ENCODE measurements around the gene ABCA13.

Gene ABCA13

GRCh38 chr7:48300301-48300700 is 129.0 kb downstream of the ABCA13 start:
- no peak for DNase-seq

DNA sequence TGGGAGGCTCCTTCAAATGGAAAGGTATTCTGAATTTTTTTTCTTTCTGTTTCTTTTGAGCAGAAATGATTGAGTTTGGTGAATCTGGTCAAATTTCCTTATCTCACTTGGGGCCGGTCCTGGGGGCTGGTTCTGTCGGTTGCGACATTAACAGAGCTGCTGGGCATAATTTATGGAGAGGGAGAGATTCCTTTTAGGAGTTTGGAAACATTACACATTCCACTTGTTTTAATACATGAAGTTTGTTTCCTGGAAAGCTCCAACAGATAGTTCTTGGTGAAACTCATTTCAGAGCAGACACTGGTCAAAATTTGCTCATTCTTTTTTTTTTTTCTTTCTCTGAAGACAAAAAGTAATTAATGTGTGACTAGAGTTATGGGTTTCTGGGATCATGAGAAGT is 129.9 kb downstream of the ABCA13 start:
- DNase-seq = no peak

DNA sequence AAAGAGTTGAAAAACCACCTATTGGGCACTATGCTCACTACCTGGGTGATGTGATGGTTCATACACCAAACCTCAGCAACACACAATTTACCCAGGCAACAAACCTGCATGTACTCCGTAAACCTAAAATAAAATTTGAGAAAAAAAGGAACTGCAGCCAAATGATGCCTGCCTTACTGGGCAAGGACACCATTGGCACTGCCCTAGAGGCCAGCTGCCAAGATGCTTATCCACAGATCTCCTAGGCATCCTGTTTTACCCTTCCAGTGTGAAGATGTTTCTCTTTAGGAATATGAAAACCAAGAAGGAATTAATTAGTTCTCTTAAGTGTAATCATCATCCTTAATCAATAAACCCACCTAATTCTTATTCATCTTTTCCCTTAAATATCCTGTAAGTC is 133.4 kb downstream of the ABCA13 start:
- no peak for DNase-seq

DNA sequence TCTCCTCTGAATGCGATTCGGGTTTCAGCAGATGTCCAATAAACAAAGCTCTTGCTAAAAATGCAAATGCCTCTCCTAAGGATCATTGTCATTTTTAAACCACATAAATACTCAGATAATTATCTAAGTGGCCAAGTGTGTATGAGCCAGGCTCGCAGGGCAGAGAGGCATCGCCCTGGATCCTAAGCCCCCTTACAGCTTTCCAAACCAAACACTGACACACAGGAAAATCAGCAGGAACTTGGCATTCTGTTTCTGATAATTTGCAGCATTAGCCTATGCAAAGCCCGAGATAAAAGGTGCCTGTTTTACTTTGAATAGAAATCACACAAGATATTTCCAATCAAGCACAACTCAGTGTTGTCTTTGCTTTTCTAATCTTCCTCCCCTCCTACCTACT is 134.4 kb downstream of the ABCA13 start:
- no peak for DNase-seq

DNA sequence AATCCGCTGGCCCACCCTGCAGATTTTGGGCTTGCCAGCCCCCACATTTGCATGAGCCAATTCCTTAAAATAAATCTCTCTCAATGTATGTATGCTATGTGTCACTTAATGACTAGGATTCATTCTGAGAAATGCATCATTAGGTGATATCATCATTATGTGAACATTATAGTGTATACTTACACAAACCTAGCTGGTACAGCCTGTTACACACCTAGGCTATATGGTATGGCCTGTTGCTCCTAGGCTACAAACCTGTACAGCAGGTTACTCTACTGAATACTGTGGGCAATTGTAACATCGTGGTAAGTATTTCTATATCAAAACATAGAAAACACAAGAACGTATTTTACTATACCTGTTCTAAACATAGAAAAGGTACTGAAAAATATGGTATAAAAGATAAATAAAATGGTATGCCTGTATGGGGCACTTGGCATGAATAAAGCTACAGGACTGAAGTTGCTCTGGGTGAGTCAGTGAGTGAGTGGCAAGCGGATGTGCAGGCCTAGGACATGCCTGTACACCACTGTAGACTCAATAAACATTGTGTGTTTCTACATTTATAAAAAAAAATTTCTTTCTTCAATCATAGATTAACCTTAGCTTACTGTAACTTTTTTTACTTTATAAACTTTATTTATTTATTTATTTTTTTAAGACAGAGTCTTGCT is 135.9 kb downstream of the ABCA13 start:
- no peak for DNase-seq

DNA sequence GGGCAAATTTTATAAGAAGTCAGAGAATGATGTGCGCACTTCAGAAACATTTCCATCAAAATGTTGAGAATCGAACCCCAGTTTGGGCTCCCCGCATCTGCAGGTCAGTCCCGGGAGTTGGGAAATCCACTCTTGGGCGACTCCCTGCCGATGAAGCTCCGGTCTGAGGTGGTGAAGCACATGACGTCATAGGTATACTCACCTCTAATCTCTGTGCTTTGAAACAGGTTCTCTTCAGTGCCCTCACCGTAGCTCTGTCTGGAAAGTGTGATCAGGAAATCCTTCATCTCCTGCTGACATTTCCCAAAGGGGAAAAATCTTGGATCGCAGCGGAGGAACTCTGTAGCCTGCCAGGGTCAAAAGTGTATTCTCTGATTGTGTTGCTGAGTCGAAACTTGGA is 138.5 kb downstream of the ABCA13 start:
- no peak for DNase-seq

DNA sequence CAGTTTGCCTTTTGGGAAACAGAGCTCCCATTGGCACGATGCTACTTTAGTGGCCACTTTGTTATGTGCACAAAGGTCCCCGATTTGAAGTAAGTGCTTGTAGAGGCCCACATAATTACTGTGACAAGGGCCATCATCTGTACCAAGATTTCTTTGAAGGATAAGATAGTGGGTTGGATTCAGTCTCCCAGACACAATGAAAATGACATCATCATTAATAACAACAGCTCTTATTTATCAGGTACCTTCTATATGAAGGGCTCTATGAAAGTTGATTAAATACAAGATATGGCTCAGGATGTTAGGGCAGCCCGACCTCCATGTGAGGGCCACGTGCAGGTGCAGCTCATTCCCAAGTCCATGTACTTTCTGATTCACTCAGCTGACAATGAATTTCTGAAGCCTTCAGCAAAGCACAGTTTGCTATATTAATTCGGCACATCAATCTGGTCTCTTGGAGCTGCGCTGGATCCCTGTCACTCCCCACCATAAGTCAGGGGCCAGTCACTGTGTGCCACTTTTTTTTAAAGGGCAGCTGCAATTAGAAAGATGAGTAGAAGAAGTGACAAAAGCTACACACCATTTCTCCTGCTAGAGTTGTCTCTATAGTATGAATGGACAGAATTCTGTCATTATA is 140.3 kb downstream of the ABCA13 start:
- no peak for DNase-seq

- no peak for DNase-seq
Measured at GRCh38 chr7:48312151-48312550, 140.9 kb downstream of the ABCA13 start.

GRCh38 chr7:48316768-48317167 is 145.5 kb downstream of the ABCA13 start:
- no peak for DNase-seq

DNA sequence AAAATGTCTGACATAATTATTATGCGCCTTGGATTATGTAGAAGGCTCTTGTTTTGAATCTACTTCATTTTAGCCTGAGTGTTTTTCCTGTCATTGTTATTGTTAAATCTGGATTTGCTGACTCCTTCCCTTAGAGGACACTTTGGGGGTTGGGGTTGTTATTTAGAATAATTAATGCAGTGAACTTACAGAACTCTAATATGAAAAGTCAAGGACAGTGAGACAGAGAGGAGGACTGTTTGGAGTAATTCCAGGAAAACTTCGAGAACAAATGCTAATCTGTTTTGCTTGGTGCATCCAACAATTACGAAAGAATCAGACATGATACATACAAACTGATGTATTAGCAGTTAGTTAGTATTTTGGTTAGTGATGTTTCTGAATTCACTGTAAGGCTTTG is 146.1 kb downstream of the ABCA13 start:
- DNase-seq = no peak

DNA sequence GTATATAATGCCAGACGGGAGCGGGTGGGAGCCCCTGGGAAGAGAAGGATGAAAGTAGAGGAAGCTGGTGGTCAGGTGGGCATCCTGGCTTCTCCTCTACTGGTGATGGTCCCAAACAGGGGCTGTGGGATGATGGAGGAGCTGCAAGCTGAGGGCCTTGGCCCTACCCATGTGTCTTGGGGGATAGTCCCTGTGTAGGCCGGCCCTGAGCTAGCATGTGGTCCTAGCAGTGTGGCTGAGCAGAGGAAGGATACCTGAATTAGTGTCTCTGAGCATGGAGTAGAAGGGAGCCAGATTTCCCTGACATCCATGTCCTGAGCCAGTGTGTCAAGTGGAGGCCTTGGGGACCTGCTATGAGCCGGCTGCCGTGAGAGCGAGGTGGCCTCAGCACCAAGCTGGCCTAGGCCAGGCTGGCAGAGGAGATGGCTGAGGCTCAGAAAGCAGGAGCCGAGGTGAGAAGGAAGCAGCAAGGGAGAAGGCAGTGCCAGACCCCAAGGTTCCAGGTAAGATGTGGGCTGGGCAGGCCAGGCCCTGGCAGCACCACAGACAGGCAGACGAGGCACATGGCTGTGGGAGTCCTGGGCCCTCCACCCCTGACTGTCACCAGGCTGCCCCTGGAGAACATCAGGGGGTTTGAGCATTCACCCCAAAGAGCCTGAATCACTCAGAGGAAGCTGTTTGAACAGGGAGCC is 150.2 kb downstream of the ABCA13 start:
- no peak for DNase-seq

DNA sequence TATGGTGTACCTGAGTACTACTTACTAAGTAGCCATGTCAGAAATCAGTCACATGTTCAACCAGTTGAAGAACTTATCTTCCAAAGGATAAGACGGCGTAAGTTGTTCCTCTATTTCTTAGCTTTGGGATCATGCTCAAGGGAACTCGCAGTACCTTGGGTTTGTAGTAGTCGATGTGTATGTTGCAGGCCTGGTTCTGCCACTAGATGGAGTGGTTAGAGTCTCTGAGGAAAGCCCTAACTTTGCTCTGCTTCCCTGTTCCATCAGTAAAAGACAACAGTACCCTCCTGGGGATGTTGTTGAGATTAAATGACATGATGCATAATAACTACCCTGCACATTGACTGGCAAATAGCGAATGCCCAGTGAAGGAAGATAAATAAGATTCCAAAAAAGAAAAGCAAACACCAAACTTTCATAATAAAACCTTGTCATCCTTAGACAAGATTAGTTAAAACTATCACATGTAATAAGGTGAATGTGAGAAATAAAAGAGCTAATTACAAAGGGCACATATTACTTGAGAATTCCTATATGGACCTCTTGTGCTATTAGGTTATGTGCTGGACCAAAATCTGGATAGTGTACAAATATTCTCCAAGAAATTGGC is 165.9 kb downstream of the ABCA13 start:
- DNase-seq = no peak

- no peak for DNase-seq
Measured at GRCh38 chr7:48337781-48338180, 166.5 kb downstream of the ABCA13 start.

- no peak for DNase-seq
Measured at GRCh38 chr7:48347230-48347825, 176.1 kb downstream of the ABCA13 start.

DNA sequence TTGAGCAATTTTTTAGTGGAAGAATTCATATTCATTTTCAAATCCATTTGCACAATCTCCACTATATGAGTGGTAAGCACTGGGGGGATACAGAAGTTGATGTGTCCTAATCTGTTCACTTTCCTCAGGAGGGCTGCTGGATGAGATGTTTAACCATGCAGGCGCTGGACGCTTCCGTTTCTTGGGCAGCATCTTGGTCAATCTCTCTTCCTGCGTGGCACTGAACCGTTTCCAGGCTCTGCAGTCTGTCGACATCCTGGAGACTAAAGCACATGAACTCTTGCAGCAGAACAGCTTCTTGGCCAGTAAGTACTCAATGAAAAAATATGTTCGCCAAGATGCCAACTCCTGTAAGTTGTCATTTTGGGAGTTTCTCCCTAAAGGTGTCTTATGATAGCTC is 179.3 kb downstream of the ABCA13 start:
- DNase-seq = no peak

DNA sequence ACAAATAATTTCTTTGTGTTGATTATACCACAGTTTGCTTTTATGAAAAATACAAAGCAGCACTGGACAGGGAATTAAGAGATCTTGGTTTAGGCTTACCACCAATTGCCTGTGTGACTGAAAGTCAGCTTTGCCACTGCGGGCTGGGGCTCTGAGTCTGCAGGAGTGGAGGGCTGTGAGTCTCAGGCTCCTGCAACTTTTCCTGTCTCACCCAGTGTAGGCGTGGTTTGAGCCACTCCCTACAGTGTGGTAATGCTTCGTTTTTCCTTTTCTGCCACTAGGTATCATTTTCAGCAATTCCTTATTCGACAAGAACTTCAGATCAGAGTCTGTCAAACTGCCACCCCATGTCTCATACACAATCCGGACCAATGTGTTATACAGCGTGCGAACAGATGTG is 180.6 kb downstream of the ABCA13 start:
- no peak for DNase-seq

DNA sequence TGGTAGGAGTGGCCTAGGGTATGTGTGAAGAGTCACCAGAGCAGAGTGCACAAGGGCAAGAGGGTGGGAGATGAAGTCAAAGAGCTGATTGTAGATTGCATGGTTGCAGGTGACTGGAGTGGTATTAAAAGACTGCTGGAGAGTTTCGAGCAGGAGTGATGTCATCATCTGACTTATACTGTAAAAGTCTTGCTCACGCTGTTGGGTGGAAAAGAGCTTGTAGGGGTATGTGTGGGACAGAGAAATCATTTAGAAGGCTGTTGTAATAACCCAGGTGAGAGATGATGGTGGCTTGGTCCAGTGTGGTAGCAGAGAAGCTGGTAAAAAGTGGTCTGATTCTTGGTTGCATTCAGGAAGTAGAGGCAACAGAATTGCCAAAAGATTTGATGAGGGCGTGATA is 184.1 kb downstream of the ABCA13 start:
- no peak for DNase-seq

DNA sequence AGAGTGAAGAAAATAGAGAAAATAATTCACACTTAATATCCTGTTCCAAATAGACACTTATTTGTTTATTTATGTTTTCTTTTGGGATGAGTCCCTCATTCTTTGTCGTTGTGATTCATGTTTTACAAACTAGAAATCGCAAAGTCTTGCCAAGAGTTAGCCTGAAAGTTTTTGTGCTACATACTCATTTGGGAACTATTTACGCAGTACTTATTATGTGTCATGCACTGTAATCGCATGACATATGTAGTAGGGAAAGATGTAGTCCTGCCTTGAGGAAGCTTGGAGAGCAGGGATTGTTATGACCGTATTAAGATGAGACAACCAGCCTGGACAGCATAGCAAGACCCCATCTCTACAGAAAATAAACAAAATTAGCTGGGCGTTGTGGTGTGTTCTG is 189.3 kb downstream of the ABCA13 start:
- no peak for DNase-seq

GRCh38 chr7:48363174-48363573 is 191.9 kb downstream of the ABCA13 start:
- no peak for DNase-seq

DNA sequence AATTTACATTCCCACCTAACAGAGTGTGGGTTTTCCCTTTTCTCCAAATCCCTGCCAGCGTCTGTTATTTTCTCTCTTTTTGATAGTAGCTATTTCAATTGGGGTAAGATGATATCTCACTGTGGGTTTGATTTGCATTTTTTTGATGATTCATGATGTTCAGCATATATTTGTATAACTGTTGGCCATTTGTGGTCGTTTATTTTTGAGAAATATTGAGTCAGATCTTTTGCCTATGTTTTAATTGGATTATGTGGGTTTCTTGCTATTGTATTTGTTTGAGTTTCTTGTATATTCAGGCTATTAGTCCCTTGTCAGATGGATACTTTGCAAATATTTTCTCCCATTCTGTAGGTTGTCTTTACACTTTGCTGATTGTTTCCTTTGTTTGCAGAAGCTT is 193.8 kb downstream of the ABCA13 start:
- no peak for DNase-seq

GRCh38 chr7:48366096-48366495 is 194.8 kb downstream of the ABCA13 start:
- DNase-seq = no peak

- DNase-seq = no peak
Measured at GRCh38 chr7:48376263-48376662, 205.0 kb downstream of the ABCA13 start.

- no peak for DNase-seq
Measured at GRCh38 chr7:48380921-48381320, 209.7 kb downstream of the ABCA13 start.

- DNase-seq = no peak
Measured at GRCh38 chr7:48381571-48381970, 210.3 kb downstream of the ABCA13 start.
